ENCODE measurements around the gene FGL2.
"Not testable (repeated sequence)": the region's sequence is repeated elsewhere in the genome, so short reads cannot be mapped to it uniquely, and the experiment has no call there.

Gene FGL2, protein sequence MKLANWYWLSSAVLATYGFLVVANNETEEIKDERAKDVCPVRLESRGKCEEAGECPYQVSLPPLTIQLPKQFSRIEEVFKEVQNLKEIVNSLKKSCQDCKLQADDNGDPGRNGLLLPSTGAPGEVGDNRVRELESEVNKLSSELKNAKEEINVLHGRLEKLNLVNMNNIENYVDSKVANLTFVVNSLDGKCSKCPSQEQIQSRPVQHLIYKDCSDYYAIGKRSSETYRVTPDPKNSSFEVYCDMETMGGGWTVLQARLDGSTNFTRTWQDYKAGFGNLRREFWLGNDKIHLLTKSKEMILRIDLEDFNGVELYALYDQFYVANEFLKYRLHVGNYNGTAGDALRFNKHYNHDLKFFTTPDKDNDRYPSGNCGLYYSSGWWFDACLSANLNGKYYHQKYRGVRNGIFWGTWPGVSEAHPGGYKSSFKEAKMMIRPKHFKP

DNA sequence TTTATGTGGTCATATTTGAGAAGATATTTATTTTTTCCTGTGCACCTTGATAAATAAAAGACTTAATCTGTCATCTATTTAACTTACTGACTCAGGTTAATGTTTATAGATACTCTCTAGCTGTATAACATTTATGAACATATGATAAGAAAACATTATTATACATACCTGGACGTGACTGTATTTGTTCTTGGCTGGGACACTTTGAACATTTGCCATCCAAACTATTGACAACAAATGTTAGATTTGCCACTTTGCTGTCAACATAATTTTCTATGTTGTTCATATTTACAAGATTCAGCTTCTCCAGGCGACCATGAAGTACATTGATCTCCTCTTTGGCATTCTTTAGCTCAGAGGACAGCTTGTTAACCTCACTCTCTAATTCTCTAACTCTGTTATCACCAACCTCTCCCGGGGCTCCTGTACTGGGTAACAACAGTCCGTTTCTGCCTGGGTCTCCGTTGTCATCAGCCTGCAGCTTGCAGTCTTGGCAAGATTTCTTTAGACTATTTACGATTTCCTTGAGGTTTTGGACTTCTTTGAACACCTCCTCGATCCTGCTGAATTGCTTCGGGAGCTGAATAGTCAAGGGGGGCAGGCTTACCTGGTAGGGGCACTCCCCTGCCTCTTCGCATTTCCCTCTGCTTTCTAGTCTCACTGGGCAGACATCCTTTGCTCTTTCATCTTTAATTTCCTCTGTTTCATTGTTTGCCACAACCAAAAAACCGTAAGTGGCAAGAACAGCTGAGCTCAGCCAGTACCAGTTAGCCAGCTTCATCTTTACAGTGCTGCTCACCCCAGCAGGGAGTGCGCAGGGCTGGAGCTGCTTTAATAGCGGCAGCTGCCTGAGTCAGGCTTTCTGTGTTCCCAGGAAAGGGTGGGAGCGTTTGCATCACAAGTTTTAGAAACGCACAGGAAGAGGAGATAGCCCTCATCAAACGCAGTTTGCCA lies at the start of gene FGL2:
Gene FGL2, minus strand, starts transcription at position 807 of the 954 bp plus-strand sequence. Its CDS starts 26 bp downstream, at position 781.
- DNase-seq = peak; percentile 68

DNA sequence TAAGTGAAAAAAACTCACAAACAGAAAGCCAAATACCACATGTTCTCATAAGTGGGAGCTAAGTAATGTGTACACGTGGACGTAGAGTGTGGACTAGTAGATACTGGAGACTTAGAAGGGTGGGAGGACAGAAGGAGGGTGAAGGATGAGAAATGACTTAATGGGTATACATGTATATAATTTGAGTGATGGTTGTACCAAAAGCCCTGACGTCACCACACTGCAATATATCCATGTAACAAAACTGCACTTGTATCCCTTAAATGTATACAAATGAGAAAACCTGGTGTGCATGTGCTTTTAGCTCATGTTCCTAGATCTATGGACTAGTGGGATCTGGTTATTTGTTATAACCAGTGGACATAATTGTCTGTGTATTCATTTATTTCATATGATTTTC lies 48.5 kb upstream of the FGL2 start:
- no peak for DNase-seq

DNA sequence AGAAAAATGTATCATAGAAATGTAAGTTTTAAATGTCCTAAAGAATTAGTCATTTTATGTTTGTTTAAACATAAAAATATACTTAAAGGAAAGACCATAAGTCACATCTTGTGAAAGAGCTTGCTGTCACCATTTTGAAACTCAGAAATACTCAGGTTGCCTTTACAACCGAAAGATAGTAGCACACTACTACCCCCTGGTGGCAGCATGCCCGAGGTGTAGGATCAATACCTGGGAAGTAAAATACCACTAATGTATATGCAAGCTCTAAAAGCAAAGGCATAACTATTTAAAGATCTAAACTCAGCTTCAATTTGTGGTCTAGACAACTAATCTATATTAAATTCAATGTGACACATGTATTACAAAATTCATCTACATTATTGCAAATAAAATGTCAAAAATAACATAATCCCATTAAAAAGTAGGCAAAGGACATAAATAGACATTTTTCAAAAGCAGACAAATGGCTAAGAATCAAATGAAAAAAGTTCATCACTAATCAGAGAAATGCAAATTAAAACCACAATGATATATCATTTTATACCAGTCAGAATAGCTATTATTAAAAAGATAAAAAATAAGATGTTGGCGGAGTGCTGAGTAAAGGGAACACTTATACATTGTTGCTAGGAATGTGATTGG lies 47.7 kb upstream of the FGL2 start:
- DNase-seq = peak; percentile 89

DNA sequence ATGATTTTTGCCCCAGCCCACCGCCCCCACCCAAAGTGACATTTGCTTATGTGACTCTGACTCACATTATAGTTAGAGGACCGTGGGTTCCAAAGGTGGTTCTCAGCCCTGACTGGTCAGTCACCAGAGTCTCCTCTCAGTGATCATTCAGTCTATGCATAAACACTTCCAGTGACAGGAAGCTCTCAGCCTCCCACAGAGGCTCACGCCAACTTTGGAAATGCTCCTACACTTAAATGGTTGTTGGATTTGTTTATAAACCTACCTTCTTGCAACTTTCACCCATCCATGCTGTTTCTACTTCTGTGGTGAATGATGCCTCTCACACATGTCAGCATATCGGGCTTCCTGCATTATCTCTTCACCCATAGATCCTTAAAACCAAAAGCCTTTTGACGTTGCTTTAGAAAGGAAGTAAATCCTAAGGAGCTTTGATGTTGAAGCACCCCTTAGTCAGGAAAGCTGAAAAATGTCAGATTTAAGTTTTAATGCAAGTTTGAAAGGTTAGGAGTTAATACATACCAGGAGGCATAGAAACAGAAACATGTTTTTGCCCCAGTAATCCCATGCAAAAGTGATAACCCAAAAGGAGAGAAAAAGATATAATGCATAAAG lies 46.5 kb upstream of the FGL2 start:
- peak; percentile 64 for DNase-seq

DNA sequence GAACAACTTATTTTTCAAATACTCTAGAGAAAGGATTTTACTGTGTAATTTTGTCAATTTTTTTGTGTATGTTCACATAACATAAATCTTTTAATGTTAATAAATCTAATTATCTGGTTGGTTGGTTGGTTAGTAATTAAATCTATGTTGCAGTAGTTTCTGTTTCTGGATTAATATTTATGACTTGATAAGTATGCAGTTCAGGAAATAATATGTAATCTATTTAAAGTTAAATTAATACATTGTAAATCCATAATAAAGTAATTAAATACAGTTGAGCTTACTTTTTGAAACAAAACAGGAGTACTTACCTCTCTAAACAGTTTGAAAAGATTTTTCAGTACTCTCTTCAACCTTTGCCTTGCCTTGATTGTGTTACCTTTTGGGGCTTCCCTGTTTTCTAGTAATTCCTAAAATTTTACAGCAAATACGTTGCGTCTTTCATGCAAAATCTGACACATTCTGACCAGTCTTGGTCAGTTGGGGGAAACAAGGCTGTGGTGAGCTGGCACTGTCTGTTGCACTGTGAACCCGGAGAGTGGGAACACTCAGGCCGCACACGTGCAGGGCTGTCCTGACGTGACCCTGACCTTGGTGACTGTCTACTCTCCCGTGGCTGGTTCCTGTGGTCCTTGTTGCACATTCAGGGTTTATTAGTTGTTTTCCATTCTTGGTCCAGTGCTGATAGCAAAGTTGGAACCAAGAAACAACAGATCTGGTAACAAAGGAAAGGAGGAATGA lies 45.6 kb upstream of the FGL2 start:
- peak; percentile 73 for DNase-seq

DNA sequence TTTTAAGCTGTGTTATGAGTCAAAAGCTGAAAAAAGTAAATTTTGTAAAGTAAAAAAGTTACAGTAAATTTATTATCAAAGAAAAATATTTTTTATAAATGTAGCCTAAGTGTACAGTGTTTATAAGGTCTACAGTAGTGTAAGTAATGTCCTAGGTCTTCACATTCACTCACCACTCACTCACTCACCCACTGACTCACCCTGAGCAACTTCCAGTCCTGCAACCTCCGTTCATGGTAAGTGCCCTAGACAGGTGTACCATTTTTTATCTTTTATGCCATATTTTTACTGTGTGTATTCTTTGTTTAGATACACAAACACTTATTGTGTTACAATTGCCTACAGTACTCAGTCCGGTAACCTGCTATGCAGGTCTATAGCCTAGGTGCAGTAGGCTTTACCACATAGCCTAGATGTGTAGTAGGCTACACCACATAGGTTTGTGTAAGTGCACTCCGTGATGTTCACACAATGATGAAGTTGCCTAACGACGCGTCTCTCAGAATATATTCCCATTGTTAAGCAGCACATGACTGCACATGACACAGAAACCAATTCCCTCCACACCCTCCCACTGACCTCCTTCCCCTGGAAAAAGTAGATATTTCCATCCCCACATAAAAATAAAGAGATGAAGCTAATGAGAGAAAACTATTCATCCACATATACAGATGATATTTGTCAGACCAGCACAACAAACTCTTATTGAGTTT lies 44.8 kb upstream of the FGL2 start:
- peak; percentile 71 for DNase-seq

DNA sequence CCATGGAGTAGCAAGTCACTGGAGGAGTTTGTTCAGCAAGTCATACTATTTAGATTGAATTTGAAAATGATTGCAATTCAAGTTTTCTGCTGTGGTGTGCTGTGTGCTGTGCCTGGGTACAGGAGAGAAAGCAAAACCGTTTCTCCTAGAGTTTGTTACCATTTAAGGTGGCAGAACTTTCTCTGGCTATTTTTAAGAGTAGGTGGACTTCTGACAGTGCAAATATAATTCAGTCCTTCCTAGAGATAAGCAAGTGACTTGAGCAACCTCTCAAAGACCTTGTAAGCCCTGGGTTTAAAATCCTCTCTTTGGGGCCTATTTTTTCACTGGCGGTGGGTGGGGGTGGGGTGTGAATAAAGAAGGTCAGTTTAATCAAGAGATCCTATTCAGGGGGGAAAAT lies 42.9 kb upstream of the FGL2 start:
- peak; percentile 5 for DNase-seq

DNA sequence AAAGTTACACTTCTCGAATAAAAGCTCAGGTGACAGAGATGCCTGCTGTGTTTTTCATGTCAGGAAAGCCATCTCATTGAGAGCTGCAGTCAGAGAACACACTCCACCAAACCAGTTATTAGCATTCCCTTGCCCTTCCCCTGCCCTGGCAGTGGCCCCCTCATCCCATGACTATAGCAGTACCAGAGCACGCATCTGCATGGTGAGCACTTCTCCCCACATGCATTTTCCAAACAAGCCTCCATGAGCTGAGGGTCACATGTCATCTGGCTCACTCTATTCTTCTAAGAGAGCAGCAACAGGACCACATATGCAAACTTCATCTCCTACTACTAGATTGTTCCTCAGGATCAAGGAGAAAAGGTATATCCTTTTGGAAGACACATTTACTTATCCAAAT lies 42.4 kb upstream of the FGL2 start:
- DNase-seq = peak; percentile 2

DNA sequence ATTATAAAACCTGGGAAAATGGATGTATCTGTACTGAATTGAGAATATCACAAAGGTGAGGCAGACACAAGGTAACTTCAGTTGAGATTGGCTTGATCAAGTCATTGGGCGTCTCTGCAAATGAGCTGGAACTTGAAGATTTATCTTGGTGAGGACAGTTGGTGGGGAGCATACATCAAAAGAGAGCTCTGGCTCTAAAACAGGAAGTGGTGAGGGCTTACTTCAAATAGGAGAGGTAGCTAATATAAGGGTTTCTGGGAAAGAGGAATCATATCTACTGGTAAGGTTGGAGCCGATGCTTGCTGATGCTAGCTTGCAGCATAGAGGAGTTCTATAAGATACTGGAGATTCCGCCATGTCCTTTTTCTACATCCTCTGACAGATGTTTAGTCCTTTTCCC lies 39.9 kb upstream of the FGL2 start:
- DNase-seq = peak; percentile 22

DNA sequence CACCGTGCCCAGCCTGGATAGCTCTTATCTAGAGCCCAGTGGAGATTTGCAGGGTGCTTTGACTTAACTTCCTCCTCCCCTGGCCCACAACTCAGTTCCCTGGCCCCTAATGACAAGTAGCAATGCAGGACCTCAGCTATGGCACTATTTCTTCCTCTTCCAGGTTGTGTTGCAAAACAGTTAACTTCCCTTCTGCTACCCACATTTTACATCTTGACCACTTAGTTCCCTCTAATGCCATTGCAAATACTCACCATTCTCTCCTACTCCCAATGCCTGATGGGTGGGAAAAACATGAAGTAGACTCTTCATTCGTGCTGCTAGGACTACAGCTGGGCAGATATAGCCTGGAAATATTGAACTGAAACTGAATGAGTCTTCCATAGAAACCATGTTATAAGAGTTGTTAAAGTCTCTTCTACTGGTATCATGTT lies 39.1 kb upstream of the FGL2 start:
- peak; percentile 95 for DNase-seq

DNA sequence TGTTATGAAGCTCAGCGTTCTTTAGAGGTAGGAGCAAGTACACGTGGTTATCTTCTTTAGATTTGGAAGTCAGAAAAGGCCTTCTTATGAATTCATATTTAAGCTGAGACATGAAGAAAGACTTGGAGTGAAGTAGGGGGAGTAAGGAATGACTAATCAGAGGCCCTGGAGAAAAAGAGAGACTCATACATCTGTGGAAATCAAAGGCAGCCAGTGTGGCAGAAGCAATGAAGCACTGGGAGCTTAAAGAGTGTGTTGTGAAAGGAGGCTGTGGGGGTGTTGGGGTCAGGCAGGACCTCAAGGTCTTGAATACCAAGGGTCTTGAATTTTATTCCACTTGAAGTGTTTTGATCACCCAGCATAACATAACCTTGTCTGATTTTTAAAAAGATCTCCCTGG lies 35.7 kb upstream of the FGL2 start:
- DNase-seq = peak; percentile 65

DNA sequence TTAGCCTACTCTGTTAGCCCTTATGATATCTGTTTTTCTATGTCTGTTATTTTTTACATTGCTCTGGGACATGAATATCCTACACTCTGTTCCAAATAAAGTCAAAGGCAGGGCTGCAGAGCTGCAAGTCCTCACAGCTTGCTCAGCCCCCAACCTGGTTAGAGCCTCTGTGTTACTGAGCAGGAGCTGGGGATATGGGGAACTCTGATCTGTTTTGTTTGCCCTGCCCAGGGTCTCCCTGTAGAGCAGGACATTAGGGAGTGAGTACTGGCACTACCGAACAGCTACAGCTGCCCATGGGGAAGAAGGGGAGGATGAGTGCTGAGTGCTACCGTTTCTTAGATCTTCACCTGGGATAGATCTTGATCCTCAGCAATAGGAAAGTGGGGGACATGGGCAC lies 32.8 kb upstream of the FGL2 start:
- DNase-seq = no peak

DNA sequence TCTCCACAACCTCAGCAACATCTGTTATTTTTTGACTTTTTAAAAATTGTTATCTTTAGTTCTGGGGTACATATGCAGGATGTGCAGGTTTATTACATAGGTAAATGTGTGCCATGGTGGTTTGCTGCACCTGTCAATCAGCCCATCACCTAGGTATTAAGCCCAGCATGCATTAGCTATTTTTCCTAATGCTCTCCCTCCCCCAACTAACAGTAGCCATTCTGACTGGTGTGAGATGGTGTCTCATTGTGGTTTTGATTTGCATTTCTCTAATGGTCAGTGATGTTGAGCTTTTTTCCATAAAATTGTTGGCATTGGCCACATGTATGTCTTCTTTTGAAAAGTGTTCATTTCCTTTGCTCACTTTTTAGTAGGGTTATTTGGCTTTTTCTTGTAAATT lies 29.2 kb upstream of the FGL2 start:
- not testable (repeated sequence) for DNase-seq

DNA sequence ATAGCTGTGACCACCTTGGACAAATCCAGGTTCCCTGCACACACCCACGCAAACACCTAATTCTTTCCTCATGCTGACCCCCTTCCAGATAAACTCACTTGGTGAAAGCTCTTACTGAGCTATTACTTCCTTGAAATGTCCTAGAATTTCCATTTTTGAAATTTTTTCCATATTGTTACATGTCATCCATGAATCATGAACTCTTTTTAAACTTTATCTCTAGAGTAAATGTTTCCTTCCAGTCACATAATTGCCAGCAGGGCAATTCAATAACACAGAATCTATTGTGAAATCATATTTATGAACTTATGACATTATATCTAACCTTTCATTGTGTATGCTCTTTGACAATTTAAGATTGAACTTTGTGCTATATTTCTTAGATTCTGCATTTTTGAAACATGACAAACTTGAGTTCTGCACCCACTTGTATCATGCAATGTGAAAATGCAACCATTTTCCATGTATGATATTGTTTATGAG lies 26.8 kb upstream of the FGL2 start:
- DNase-seq = peak; percentile 9

DNA sequence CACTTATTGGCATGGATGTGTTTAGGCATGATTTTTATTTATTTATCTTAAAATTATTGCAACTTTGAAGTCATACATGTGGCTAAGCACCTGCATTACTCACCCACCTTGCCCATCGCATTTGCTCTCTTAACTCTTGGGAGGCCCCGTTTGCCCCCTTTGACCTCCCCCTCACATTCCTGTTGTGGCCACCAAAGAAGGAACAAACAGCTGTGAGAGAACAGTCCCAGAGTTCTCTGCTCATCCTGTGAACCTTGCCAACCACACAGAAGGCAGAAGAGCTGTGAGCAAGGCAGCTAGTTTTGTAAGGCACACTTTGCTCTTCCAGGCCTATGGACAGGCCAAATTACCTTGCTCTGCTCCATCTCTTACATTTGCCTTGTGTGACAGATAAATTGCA lies 23.6 kb upstream of the FGL2 start:
- DNase-seq = no peak

DNA sequence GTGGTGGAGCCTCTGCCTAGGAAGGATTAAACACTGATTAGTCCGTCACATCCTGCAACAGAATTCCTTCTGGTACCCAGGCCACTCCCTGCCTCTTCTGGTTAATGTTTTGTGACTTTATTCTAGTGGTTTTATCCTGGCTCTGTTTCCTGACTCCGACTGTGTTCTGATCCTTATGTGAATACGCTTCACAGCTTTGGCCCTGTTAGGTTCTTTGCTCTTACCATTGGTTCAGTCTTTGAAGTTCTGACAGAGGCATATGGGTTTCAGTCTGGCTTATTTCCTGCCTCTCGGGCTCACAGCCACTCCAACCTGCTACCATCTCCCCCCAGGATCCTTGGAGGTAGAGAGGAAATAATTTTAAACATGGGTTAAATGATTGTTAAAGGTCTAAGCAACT lies 23.2 kb upstream of the FGL2 start:
- DNase-seq = no peak

DNA sequence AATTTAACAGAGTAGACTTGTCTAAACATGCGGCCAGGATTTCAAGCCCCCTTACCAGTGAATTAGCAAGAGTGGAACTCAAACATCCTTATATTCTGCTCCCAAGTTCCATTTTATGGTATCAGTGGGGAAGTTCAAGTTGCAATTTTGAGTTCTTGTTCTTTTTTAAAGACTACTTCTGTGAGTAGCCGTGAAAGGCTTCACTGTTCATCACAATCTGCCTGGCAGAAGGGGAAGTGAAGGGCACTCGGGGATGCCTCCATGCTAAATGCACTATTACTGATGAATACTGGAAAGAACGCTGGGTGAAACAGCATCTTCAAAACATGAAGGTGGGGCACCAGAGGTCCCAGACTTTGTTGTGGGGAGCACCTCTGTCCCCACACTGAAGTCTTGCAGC lies 22.4 kb upstream of the FGL2 start:
- peak; percentile 49 for DNase-seq

DNA sequence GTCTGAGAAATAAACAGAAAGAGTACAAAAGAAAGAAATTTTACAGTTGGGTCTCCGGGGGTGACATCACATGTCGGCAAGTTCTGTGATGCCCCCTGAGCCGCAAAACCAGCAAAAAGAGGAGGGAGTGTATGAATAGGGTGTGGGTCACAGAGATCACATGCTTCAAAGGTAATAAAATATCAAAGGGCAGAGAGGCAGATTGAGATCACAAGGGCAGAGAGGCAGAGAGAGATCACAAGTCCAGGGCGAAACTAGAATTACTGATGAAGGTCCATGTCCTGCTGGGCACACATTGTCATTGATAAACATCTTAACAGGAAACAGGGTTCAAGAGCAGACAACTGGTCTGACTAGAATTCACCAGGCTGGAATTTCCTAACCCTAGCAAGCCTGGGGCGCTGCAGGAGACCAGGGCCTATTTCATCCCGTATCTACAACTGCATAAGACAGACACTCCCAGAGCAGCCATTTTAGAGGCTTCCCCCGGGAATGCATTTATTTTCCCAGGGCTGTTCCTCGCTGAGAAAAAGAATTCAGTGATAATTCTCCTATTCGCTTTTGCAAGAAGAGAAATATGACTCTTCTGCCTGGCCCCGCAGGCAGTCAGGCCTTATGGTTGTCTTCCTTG lies 20.2 kb upstream of the FGL2 start:
- DNase-seq = not testable (repeated sequence)

DNA sequence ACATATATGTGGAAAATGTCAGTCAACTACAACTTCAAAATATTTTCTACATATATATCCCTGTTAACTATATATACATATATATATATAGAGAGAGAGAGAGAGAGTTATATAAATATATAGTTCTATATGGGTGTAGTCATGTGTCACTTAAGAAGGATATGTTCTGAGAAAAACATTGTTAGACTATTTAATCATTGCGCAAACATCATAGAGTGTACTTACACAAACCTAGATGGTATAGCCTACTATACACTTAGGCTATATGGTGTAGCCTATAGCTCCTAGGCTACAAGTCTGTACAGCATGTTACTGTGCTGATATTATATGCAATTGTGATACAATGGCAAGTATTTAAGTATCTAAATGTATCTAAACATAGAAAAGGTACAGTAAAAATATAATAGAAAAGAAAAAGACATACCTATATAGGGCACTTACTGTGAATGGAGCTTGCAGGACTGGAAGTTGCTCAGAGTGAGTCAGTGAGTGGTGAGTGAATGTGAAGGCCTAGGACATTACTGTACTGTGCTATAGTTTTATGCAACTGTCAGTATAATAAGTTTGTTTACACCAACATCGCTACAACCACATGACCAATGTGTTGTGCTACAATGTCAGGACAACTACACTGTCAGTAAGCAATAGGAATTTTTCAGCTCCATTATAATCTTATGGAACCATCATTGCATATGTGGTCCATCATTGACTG lies 18.0 kb upstream of the FGL2 start:
- no peak for DNase-seq
